OCI-LY7 (cell line): Measurements from ENCODE around the gene GFY. TPM values are rescaled to one million over a fixed set of nuclear protein-coding genes. Genes with fewer than 3 reads are reported as not detected.

Source experiments
- BruUV-seq: library from RNA; stranded (reverse); fragments of 400-500 nt; replicated peaks from 2 replicates; lab custom pipeline; 2021; lab: Mats Ljungman, UMichigan
- CTCF ChIA-PET: fragments of 300-600 bp; sonication (Branson Sonifier 250); formaldehyde crosslinking; loops from one replicate; lab custom pipeline; 2022; ENCODE audit warnings: antibody characterized with exemption; ENCODE audit not compliant: unreplicated experiment; lab: Charles Lee
- POLR2A ChIA-PET: fragments of 300-600 bp; sonication (Branson Sonifier 250); formaldehyde crosslinking; loops from one replicate; lab custom pipeline; 2022; ENCODE audit warnings: antibody characterized with exemption; lab: Charles Lee
- DNase-seq: peaks from one replicate; pipeline ENCODE4 v3.0.0-alpha.2; 2015; ENCODE audit warnings: low spot score
- H2AFZ ChIP-seq: fragments of 200-600 bp; sonication (generic), shearing (Covaris generic); 2 replicates; pipeline ENCODE4 v1.6.1; 2014; ENCODE audit warnings: mild to moderate bottlenecking, antibody characterized with exemption, low read length, moderate library complexity
- H3K27ac ChIP-seq: fragments of 200-600 bp; sonication (generic); 2 replicates; pipeline ENCODE4 v1.5.1; 2014; ENCODE audit warnings: mixed run types, low read depth, mild to moderate bottlenecking, moderate library complexity, low read length, inconsistent platforms; ENCODE audit not compliant: poor library complexity, severe bottlenecking
- H3K36me3 ChIP-seq: fragments of 200-600 bp; sonication (generic); 2 replicates; pipeline ENCODE4 v1.6.1; 2014; ENCODE audit warnings: mild to moderate bottlenecking, antibody characterized with exemption, low read length, moderate library complexity, mixed read lengths; ENCODE audit not compliant: insufficient read depth
- H3K4me1 ChIP-seq: fragments of 200-600 bp; sonication (generic); 2 replicates; pipeline ENCODE4 v1.5.1; 2014; ENCODE audit warnings: mild to moderate bottlenecking, low read length; ENCODE audit not compliant: insufficient read depth, poor library complexity, severe bottlenecking
- H3K4me2 ChIP-seq: fragments of 200-600 bp; sonication (generic); 2 replicates; pipeline ENCODE4 v1.6.1; 2014; ENCODE audit warnings: mild to moderate bottlenecking, low read length
- H3K4me3 ChIP-seq: fragments of 200-600 bp; sonication (generic); 2 replicates; pipeline ENCODE4 v1.5.1; 2014; ENCODE audit warnings: mild to moderate bottlenecking, low read depth, low read length; ENCODE audit not compliant: poor library complexity, severe bottlenecking
- H3K79me2 ChIP-seq: fragments of 200-600 bp; sonication (generic); 2 replicates; pipeline ENCODE4 v1.6.1; 2016; ENCODE audit warnings: low read depth, mild to moderate bottlenecking, low read length, moderate library complexity, mixed read lengths; ENCODE audit not compliant: insufficient read depth
- H3K9me2 ChIP-seq: fragments of 200-600 bp; sonication (generic); 2 replicates; pipeline ENCODE4 v1.6.1; 2016; ENCODE audit warnings: mild to moderate bottlenecking, low read length, mixed read lengths; ENCODE audit not compliant: insufficient read depth
- H3K9me3 ChIP-seq: fragments of 200-600 bp; sonication (generic); 2 replicates; pipeline ENCODE4 v1.6.1; 2014; ENCODE audit warnings: mild to moderate bottlenecking, mixed run types, low read length, mixed read lengths
- H4K20me1 ChIP-seq: fragments of 200-600 bp; sonication (generic); 2 replicates; pipeline ENCODE4 v1.6.1; 2014; ENCODE audit warnings: mild to moderate bottlenecking, antibody characterized with exemption, low read length, moderate library complexity, mixed read lengths; ENCODE audit not compliant: insufficient read depth
- CTCF ChIP-seq: fragments of 200-600 bp; sonication (generic); conservative IDR thresholded peaks from 2 replicates; pipeline ENCODE4 v1.5.1; 2014; ENCODE audit warnings: mild to moderate bottlenecking, antibody characterized with exemption, low read length, moderate library complexity, mixed read lengths
- EZH2phosphoT487 ChIP-seq: fragments of 200-600 bp; sonication (generic); IDR thresholded peaks from 2 replicates; pipeline ENCODE4 v1.6.1; 2018; ENCODE audit warnings: low read depth, borderline replicate concordance, mild to moderate bottlenecking, mixed run types, antibody characterized with exemption, low read length, moderate library complexity, mixed read lengths
- intact Hi-C: fragments of 100-400 bp; cut with micrococcal nuclease; formaldehyde crosslinking; loops from one replicate; pipeline ENCODE4 v1.10.0; 2022; ENCODE audit not compliant: unreplicated experiment
- total RNA-seq, 2 experiments: library from RNA; depleted of rRNA in 1 of 2; stranded (reverse); fragments of >200 nt in 1 of 2; shearing (Covaris generic) in 1 of 2; gene quantifications; 2 replicates each; pipeline ENCODE4 v1.2.3, GENCODE V29; 2014 to 2022

GFY gene
- total RNA-seq, 2 experiments from 2014 or later = not detected

- TF ChIP-seq EZH2phosphoT487 (no peak), CTCF (no peak)
- Histone ChIP-seq H3K4me2 (no peak overlapping the region), H3K4me3 (no peak overlapping the region), H3K9me2 (no peaks in the 10 kb centered on the region), H3K9me3 (peaks cover 16% of the 10 kb centered on the region; the same call in 1 of the 2 replicates), H3K27ac (no peak overlapping the region), H3K36me3 (no peaks in the 10 kb centered on the region; the same call in 1 of the 2 replicates), H3K4me1 (peaks cover 16% of the 10 kb centered on the region), H4K20me1 (no peaks in the 10 kb centered on the region), H2AFZ (no peak overlapping the region), H3K79me2 (no peaks in the 10 kb centered on the region)
- BruUV-seq = no TSS peak
- CTCF ChIA-PET = no interaction called here
- intact Hi-C loops = no loop called here
- POLR2A ChIA-PET = interaction anchor here (0.5 to 1.1 kb wide), 2 partner anchors 10 to 24 kb away, joined by 3 to 4 read pairs; no protein-coding TSS in a partner anchor
- no peak for DNase-seq
Observed at GRCh38 chr19:49380391-49380790, 44.8 kb upstream of the GFY start.

- H3K79me2 ChIP-seq = no peaks in the 10 kb centered on the region
- peaks cover 29% of the 10 kb centered on the region for H3K4me1 ChIP-seq
- no peak overlapping the region for H3K27ac ChIP-seq
- no TSS peak for BruUV-seq
- H3K4me3 ChIP-seq = no peak overlapping the region
- CTCF ChIA-PET = no interaction called here
- POLR2A ChIA-PET = interaction anchor here (0.7 kb wide), 2 partner anchors 16 to 288 kb away, joined by 3 to 5 read pairs; no protein-coding TSS in a partner anchor
- no peak overlapping the region for H2AFZ ChIP-seq
- no peaks in the 10 kb centered on the region; the same call in 1 of the 2 replicates for H3K36me3 ChIP-seq
- no peaks in the 10 kb centered on the region for H3K9me2 ChIP-seq
- TF ChIP-seq CTCF (no peak), EZH2phosphoT487 (no peak)
- no peak overlapping the region for H3K4me2 ChIP-seq
- no peak for DNase-seq
- intact Hi-C loops = no loop called here
- no peaks in the 10 kb centered on the region for H4K20me1 ChIP-seq
- H3K9me3 ChIP-seq = peaks cover 16% of the 10 kb centered on the region; the same call in 1 of the 2 replicates
Observed at GRCh38 chr19:49382639-49383038, 42.5 kb upstream of the GFY start.

GRCh38 chr19:49383599-49383998 lies 41.6 kb upstream of the GFY start:
- DNase-seq = no peak
- Histone ChIP-seq H3K36me3 (no peaks in the 10 kb centered on the region; the same call in 1 of the 2 replicates), H3K4me2 (no peak overlapping the region), H3K9me3 (peaks cover 16% of the 10 kb centered on the region; the same call in 1 of the 2 replicates), H3K27ac (no peak overlapping the region), H3K4me1 (peaks cover 36% of the 10 kb centered on the region), H4K20me1 (no peaks in the 10 kb centered on the region), H3K9me2 (no peaks in the 10 kb centered on the region), H3K79me2 (no peaks in the 10 kb centered on the region), H2AFZ (no peak overlapping the region), H3K4me3 (no peak overlapping the region)
- BruUV-seq = no TSS peak
- CTCF ChIA-PET = no interaction called here
- intact Hi-C loops = no loop called here
- TF ChIP-seq CTCF (no peak), EZH2phosphoT487 (no peak)
- POLR2A ChIA-PET = interaction anchor here (0.7 to 1.1 kb wide), 3 partner anchors 37 to 289 kb away, joined by 4 to 5 read pairs (median 5); no protein-coding TSS in a partner anchor
